RWPE1 (cell line): ENCODE data around the gene TNFSF13B.
"Not testable (repeated sequence)": the region's sequence is repeated elsewhere in the genome, so short reads cannot be mapped to it uniquely, and the experiment has no call there.

Source experiments
- CTCF ChIA-PET: fragments of 350-600 bp; sonication (Branson Sonifier 250); formaldehyde crosslinking; extraction: SDS; loops from one replicate; lab custom pipeline; 2021; lab: Yijun Ruan, JAX
- POLR2A ChIA-PET: fragments of 400-600 bp; formaldehyde crosslinking; extraction: SDS; loops from one replicate; lab custom pipeline; 2020; ENCODE audit warnings: antibody characterized with exemption; ENCODE audit not compliant: low non-redundant PET; lab: Yijun Ruan, JAX
- DNase-seq: peaks from one replicate; pipeline ENCODE4 v3.0.0; 2012; ENCODE audit warnings: low spot score
- H3K27ac ChIP-seq: fragments of 450-650 bp; 2 replicates; pipeline ENCODE4 v1.5.1; 2017
- TF ChIP-seq, protein P1 (sequence below): fragments of 450-650 bp; conservative IDR thresholded peaks from 2 replicates; pipeline ENCODE4 v1.5.1; 2017; ENCODE audit warnings: low read depth, mild to moderate bottlenecking

Gene TNFSF13B

GRCh38 chr13:108267347-108267746 is 2.2 kb upstream of the TNFSF13B start:
- TF ChIP-seq, protein P1, sequence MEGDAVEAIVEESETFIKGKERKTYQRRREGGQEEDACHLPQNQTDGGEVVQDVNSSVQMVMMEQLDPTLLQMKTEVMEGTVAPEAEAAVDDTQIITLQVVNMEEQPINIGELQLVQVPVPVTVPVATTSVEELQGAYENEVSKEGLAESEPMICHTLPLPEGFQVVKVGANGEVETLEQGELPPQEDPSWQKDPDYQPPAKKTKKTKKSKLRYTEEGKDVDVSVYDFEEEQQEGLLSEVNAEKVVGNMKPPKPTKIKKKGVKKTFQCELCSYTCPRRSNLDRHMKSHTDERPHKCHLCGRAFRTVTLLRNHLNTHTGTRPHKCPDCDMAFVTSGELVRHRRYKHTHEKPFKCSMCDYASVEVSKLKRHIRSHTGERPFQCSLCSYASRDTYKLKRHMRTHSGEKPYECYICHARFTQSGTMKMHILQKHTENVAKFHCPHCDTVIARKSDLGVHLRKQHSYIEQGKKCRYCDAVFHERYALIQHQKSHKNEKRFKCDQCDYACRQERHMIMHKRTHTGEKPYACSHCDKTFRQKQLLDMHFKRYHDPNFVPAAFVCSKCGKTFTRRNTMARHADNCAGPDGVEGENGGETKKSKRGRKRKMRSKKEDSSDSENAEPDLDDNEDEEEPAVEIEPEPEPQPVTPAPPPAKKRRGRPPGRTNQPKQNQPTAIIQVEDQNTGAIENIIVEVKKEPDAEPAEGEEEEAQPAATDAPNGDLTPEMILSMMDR: no peak
- DNase-seq: no peak
- H3K27ac ChIP-seq: no peak overlapping the region
- CTCF ChIA-PET: no interaction called here
- POLR2A ChIA-PET: no interaction called here

- DNase-seq, CTCF ChIA-PET, POLR2A ChIA-PET, H3K27ac ChIP-seq: not testable (repeated sequence)
Measured at GRCh38 chr13:108267855-108268254, 1.7 kb upstream of the TNFSF13B start.

DNA sequence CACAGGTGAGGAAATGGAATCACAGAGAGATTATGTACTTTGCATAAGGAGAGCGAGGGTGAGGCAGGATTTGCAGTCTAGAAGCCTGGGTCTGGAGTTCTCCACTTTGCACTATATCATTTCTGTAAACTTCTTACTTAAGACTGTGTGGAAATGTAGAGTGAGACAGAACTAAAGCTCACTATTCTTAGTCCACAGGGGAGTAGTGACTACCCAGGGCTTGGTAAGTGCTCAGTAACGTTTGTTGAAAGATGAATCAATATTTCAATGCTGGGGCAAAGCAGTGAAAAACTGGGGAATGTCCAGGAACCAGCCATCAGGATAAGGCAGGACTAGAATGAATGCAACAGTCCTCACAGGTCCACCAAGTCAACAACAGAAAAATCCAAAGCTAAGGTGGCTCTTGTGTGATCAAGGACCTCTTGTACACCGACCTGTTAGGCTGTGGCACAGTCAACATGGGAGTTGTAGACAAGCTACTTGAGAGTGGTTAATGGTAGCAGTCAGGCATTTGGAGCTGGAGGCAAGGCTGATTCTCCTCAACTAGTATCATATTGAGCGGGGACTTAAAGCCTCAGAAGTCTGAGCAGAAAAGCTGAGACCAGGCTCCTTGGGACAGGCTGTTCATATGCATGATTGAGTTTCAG is 929 bp upstream of the TNFSF13B start:
- ChIA-PET POLR2A (no interaction called here), CTCF (no interaction called here)
- TF ChIP-seq, protein P1: no peak
- H3K27ac ChIP-seq: no peak overlapping the region
- no peak for DNase-seq

- ChIA-PET CTCF (interaction anchor here (0.6 kb wide), 1 partner anchor 16 kb away, joined by 4 read pairs; no protein-coding TSS in a partner anchor), POLR2A (no interaction called here)
- H3K27ac ChIP-seq: no peak overlapping the region
- no peak for DNase-seq
- TF ChIP-seq, protein P1: no peak
Measured at GRCh38 chr13:108270442-108270841, 924 bp downstream of the TNFSF13B start.

- ChIA-PET POLR2A (no interaction called here), CTCF (interaction anchor here (0.7 kb wide), 1 partner anchor 70 kb away, joined by 4 read pairs; no protein-coding TSS in a partner anchor)
- TF ChIP-seq, protein P1: no peak
- no peak for DNase-seq
- H3K27ac ChIP-seq: no peak overlapping the region
Measured at GRCh38 chr13:108272333-108272732, 2.8 kb downstream of the TNFSF13B start.

DNA sequence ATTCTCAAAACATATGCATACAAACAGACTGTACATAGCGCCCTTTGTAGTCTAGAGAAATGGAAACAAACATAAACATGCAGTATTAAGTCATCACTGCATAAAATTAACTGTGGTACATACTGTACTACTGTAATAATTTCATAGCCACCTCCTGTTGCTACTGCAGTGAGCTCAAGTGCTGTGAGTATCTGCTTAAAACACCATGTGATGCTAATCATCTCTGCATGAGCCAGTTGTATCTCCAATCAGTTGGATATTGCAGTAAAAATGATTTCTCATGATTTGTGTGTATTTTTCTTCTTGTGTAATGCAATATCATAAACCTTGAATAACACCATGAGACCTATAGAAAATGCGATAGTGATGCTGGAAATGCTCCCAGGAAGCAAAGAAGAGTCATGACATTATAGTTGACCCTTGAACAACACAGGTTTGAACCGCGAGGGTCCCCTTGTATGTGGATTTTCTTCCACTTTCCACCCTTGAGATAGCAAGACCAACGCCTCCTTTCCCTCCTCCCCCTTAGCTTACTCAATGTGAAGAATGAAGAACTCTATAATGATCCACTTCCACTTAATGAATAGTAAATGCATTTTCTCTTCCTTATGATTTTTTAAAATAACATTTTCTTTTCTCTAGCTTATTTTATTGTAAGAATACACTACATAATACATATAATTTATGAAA is 4.1 kb downstream of the TNFSF13B start:
- TF ChIP-seq, protein P1: no peak
- no peak overlapping the region for H3K27ac ChIP-seq
- CTCF ChIA-PET: no interaction called here
- DNase-seq: no peak
- POLR2A ChIA-PET: no interaction called here

- TF ChIP-seq, protein P1: no peak
- ChIA-PET POLR2A (no interaction called here), CTCF (no interaction called here)
Measured at GRCh38 chr13:108274718-108275117, 5.2 kb downstream of the TNFSF13B start.

More at GRCh38 chr13:108274718-108275117, 5.2 kb downstream of the TNFSF13B start:
- no peak overlapping the region for H3K27ac ChIP-seq
- DNase-seq: no peak
